ENCODE results near the gene SCMH1. TPM values are rescaled to one million over a fixed set of nuclear protein-coding genes. Genes with fewer than 3 reads are reported as not detected.

Gene SCMH1
- total RNA-seq, 1 experiment from 2014 or later, result 25.9 TPM

GRCh38 chr1:41078616-41079015 lies 163.5 kb downstream of the SCMH1 start:
- intact Hi-C loops (cut with micrococcal nuclease; ENCODE audit: unreplicated experiment), result no loop called here
- Mint-ChIP-seq H3K36me3 (ENCODE audit: insufficient read depth, unreplicated experiment) (no peaks in the 10 kb centered on the region), H3K27ac (ENCODE audit: unreplicated experiment) (no peak overlapping the region), H3K4me1 (ENCODE audit: low read depth, unreplicated experiment) (no peaks in the 10 kb centered on the region), H3K4me3 (ENCODE audit: low read depth, unreplicated experiment) (no peak overlapping the region), H3K27me3 (ENCODE audit: unreplicated experiment) (no peaks in the 10 kb centered on the region), H3K9me3 (ENCODE audit: low read depth, unreplicated experiment) (peaks cover 9% of the 10 kb centered on the region)
- DNase-seq, result no peak
- TF ChIP-seq, protein P1, sequence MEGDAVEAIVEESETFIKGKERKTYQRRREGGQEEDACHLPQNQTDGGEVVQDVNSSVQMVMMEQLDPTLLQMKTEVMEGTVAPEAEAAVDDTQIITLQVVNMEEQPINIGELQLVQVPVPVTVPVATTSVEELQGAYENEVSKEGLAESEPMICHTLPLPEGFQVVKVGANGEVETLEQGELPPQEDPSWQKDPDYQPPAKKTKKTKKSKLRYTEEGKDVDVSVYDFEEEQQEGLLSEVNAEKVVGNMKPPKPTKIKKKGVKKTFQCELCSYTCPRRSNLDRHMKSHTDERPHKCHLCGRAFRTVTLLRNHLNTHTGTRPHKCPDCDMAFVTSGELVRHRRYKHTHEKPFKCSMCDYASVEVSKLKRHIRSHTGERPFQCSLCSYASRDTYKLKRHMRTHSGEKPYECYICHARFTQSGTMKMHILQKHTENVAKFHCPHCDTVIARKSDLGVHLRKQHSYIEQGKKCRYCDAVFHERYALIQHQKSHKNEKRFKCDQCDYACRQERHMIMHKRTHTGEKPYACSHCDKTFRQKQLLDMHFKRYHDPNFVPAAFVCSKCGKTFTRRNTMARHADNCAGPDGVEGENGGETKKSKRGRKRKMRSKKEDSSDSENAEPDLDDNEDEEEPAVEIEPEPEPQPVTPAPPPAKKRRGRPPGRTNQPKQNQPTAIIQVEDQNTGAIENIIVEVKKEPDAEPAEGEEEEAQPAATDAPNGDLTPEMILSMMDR (IDR thresholded peaks at IDR 0.05; ENCODE audit: unreplicated experiment), result no peak
- BruUV-seq (replicated peaks), result no TSS peak
- CTCF ChIA-PET, result no interaction called here

DNA sequence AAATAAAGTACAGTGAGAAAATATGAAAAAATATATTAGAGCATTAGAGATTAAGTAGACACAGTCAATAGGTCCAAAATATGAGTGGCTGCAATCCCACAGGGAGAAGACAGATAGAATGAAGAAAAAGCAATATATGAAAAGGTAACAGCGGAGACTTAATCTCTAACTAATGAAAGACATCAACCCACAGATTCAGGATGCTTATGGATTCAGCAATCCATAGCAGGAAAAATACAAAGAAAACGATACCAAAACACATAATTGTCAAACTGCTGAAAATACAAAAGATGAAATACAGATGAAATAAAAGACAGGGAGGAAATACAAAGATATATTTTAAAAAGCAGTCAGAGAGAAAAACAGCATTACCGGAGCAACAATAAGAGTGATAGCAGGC lies 163.9 kb downstream of the SCMH1 start:
- no peak overlapping the region for H3K4me3 Mint-ChIP-seq (ENCODE audit: low read depth, unreplicated experiment)
- CTCF ChIA-PET, result no interaction called here
- H3K9me3 Mint-ChIP-seq (ENCODE audit: low read depth, unreplicated experiment), result peaks cover 9% of the 10 kb centered on the region
- no peaks in the 10 kb centered on the region for H3K4me1 Mint-ChIP-seq (ENCODE audit: low read depth, unreplicated experiment)
- TF ChIP-seq, protein P1 (IDR thresholded peaks at IDR 0.05; ENCODE audit: unreplicated experiment), result no peak
- no TSS peak for BruUV-seq (replicated peaks)
- DNase-seq, result no peak
- no peaks in the 10 kb centered on the region for H3K36me3 Mint-ChIP-seq (ENCODE audit: insufficient read depth, unreplicated experiment)
- no peak overlapping the region for H3K27ac Mint-ChIP-seq (ENCODE audit: unreplicated experiment)
- no peaks in the 10 kb centered on the region for H3K27me3 Mint-ChIP-seq (ENCODE audit: unreplicated experiment)
- intact Hi-C loops (cut with micrococcal nuclease; ENCODE audit: unreplicated experiment), result no loop called here

DNA sequence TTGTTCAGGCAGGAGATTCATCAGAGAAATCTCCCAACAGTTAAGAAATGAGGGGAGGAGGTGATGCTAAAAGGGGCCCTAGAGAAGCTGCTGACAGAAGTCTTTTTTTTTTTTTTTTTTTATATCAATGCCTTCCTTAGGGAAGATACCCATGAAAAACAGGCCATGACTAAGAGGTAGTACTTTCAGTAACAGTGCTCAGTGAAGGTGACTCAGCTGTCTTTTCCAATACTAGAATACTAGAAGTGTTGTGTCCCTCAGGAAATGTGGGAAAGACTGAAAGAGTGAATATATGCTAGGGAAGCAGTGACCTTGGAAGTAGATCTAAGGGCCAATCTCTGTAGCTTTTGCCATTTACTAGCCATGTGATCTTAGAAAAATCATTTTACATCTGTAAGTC lies 168.1 kb downstream of the SCMH1 start:
- Mint-ChIP-seq H3K27ac (ENCODE audit: unreplicated experiment) (no peak overlapping the region), H3K27me3 (ENCODE audit: unreplicated experiment) (no peaks in the 10 kb centered on the region), H3K36me3 (ENCODE audit: insufficient read depth, unreplicated experiment) (no peaks in the 10 kb centered on the region), H3K4me3 (ENCODE audit: low read depth, unreplicated experiment) (no peak overlapping the region), H3K4me1 (ENCODE audit: low read depth, unreplicated experiment) (no peaks in the 10 kb centered on the region), H3K9me3 (ENCODE audit: low read depth, unreplicated experiment) (peaks cover 7% of the 10 kb centered on the region)
- intact Hi-C loops (cut with micrococcal nuclease; ENCODE audit: unreplicated experiment), result no loop called here
- CTCF ChIA-PET, result no interaction called here
- DNase-seq, result no peak
- BruUV-seq (replicated peaks), result no TSS peak
- TF ChIP-seq, protein P1 (IDR thresholded peaks at IDR 0.05; ENCODE audit: unreplicated experiment), result no peak

- no peak for DNase-seq
- CTCF ChIA-PET, result no interaction called here
- H3K9me3 Mint-ChIP-seq (ENCODE audit: low read depth, unreplicated experiment), result peaks cover 4% of the 10 kb centered on the region
- H3K36me3 Mint-ChIP-seq (ENCODE audit: insufficient read depth, unreplicated experiment), result no peaks in the 10 kb centered on the region
- BruUV-seq (replicated peaks), result no TSS peak
- TF ChIP-seq, protein P1 (IDR thresholded peaks at IDR 0.05; ENCODE audit: unreplicated experiment), result no peak
- no peak overlapping the region for H3K4me3 Mint-ChIP-seq (ENCODE audit: low read depth, unreplicated experiment)
- intact Hi-C loops (cut with micrococcal nuclease; ENCODE audit: unreplicated experiment), result no loop called here
- H3K27ac Mint-ChIP-seq (ENCODE audit: unreplicated experiment), result no peak overlapping the region
- H3K27me3 Mint-ChIP-seq (ENCODE audit: unreplicated experiment), result no peaks in the 10 kb centered on the region
- H3K4me1 Mint-ChIP-seq (ENCODE audit: low read depth, unreplicated experiment), result no peaks in the 10 kb centered on the region
Measured at GRCh38 chr1:41072051-41072450, 170.1 kb downstream of the SCMH1 start.

GRCh38 chr1:41056907-41057306 lies 185.2 kb downstream of the SCMH1 start:
- CTCF ChIA-PET, result no interaction called here
- TF ChIP-seq, protein P1 (IDR thresholded peaks at IDR 0.05; ENCODE audit: unreplicated experiment), result no peak
- Mint-ChIP-seq H3K27me3 (ENCODE audit: unreplicated experiment) (no peaks in the 10 kb centered on the region), H3K27ac (ENCODE audit: unreplicated experiment) (no peak overlapping the region), H3K36me3 (ENCODE audit: insufficient read depth, unreplicated experiment) (peaks cover 7% of the 10 kb centered on the region), H3K9me3 (ENCODE audit: low read depth, unreplicated experiment) (no peaks in the 10 kb centered on the region), H3K4me3 (ENCODE audit: low read depth, unreplicated experiment) (no peak overlapping the region), H3K4me1 (ENCODE audit: low read depth, unreplicated experiment) (no peaks in the 10 kb centered on the region)
- no peak for DNase-seq
- intact Hi-C loops (cut with micrococcal nuclease; ENCODE audit: unreplicated experiment), result no loop called here
- BruUV-seq (replicated peaks), result no TSS peak
